Jurkat, Clone E6-1 (cell line): ENCODE results near the gene SAMD4A.

Experiments used
- DNase-seq: peaks from one replicate; pipeline ENCODE4 v3.0.0-alpha.2; 2011; ENCODE audit warnings: low read depth, low spot score
- H3K4me3 ChIP-seq: 2 replicates; pipeline ENCODE4 v1.5.1; 2011; ENCODE audit warnings: mild to moderate bottlenecking, low read length, control low read depth, moderate library complexity

SAMD4A gene

DNA sequence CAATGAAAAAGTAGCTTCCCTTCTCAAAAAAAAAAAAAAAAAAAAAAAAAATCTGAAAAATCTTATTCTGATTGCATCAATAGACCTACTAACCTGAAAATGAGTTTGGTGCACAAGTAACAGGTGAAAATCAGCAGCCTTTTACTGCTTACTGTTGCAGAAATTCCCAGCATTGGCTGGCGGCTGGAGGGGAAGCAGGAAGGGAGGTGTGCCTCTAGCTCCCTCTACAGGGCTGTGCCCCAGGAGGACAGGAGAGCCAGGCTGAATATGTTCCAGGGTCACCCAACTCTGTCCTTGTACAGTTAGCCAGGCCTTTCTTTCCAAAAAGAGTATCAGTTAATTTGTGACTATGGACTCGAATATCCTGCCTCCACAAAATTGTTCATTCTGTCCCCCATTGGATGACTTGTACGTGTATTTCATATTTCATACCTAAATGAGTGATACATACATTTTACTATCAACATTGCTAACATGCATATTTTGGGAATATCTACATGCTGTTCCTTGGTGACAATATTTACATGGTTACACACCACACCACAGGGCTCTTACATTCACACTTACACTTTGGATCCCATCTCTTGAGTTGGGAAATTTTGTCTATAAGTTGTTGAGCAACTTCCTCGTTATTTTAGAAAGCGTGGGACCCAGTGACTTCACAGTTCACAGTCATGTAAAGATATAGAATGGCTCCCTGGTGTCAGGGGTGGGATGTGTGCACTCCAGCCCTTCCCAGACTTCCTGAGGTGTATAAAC, 124.8 kb downstream of the SAMD4A start:
- H3K4me3 ChIP-seq = no peak overlapping the region
- no peak for DNase-seq

DNA sequence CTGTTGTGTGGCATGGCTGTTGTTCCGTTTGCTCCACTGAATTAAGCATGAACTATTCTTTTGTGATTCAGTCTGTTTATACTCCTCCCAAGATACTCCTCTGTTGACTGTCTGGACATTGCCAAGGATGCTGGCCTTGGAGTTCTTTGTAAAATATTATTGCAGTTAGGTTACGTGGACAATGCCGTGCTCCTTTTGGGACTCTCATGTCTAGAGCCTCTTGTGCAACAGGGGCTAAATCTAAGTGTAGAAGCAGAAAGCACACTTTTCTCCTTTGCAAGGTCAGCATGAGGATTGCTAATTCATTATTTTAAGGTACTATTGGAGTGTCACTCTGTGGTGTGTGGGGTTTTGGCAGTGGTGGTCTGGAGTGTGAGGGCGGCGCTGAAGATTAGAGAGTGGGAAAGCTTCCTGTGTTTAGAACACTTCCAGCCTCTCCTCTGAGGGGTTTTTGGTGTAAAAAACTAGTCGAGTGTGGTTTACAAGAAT, 125.4 kb downstream of the SAMD4A start:
- H3K4me3 ChIP-seq = no peak overlapping the region
- DNase-seq = no peak

DNA sequence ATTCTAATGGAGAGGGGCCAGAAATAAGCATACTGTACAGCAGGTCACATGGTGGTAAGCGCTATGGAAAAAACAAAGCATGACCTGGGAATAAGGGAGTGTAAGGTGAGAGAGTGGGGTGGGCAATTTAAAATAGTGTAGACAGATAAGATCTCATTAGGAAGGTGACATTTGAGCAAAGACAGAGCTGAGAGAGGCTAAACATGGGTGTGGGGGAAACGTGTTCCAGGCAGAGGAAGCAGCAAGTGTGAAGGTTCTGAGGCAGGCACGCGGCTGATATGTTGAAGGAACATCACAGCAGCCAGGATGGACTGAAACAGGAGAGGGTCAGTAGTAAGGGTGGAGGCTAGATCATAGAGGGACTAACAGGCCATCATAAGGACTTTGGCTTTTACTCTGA, 126.8 kb downstream of the SAMD4A start:
- DNase-seq = no peak
- no peak overlapping the region for H3K4me3 ChIP-seq

DNA sequence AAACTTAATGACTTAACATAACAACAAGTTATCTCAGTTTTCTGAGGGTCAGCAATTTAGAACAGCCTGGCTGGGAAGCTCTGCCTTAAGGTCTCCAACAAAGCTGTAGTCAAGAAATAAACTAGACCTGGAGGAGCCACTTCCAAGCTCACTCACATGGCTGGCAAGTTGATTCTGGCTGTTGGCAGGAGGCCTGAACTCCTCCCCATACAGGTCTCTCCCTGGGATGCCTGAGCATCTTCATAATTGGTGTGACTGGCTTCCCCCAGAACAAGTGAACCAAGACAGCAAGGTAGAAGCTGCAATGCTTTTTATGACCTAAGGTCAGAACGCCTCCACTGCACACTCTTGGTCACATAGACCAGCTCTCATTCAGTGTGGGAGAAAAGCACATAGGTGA, 128.3 kb downstream of the SAMD4A start:
- DNase-seq = no peak
- no peak overlapping the region for H3K4me3 ChIP-seq

DNA sequence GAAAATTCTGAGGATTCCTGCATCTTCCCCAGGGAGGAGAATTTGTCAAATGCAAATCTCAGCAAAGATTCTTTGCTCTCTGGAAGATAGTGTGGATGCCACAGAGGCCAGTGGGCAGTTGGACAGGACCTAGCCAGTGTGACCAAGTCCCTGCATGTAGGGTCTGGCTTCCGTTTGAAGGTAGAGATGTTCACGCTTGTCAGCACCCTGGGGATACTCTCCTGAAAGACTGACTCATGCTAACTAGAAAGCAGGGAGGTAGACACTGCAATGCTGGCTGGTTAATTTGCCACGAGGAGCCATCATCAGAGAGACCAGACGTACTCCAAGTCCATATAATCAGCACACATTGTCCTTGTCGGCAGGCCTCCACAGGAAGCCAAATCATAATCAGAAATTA, 130.1 kb downstream of the SAMD4A start:
- no peak for DNase-seq

DNA sequence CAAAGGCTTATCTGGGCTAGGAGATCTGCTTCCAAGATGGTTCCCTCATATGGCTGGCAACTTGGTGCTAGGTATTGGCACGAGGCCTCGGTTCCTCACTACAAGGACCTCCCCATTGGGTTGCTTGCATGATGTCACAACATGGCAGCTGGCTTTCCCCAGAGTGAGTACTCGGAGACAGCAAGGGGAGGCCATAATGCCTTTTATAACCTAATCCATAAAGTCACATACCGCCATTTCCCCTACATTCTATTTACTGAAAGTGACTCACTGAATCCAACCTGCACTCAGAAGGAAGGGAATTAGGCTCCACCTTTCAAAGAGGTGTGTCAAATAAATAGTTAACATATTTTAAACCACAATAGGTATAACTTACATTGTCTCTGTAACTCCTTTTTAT, 130.9 kb downstream of the SAMD4A start:
- H3K4me3 ChIP-seq = no peak overlapping the region
- DNase-seq = no peak

More for the DNA sequence above, 130.1 kb downstream of the SAMD4A start:
- no peak overlapping the region for H3K4me3 ChIP-seq

DNA sequence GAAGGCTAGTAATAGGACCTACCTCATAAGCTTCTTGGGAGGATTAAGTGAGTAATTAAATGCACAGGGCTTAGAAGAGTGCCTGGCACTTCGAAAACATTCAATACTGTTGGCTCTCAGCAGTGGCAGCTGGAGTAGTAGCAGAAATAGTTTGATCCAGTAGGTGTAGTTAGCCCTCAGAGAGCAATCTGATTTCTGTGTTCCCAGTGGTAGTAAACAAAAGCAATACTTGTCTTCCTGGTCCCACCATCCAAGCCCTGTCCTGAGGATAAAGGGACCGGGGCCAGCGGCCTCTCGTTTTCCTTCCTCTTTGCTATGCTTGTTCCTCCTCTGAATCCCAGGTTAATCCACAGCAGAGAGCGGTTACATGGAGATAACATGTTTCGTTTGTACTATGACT, 131.6 kb downstream of the SAMD4A start:
- DNase-seq = no peak

DNA sequence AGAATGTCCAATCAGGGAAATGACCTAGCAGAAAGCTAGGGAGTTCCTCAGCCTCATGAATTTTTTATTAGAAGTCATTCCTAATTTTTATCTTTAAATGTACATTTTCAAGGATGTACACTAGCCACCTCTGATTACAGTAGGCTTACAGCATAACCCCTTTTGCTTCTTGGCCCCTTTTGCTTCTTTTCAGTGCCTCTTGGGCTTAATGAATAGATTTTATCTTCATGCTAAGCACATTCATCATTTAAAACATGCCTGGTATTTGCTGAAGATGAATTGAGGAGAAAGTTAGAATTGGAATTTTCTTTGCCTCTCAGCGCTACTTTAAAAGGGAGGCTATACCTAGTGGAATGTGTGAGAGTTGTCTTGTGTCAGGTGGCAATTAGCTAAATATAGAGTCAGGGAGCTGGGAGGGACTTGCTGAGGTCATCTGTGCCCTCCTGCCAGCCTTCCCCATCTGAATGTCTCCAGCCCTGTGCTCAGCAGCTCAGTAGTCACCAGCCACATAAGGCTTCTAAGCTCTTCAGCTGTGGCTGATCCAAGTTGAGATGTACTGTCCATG, 132.1 kb downstream of the SAMD4A start:
- H3K4me3 ChIP-seq = no peak overlapping the region

More for the DNA sequence above, 131.6 kb downstream of the SAMD4A start:
- no peak overlapping the region for H3K4me3 ChIP-seq

DNA sequence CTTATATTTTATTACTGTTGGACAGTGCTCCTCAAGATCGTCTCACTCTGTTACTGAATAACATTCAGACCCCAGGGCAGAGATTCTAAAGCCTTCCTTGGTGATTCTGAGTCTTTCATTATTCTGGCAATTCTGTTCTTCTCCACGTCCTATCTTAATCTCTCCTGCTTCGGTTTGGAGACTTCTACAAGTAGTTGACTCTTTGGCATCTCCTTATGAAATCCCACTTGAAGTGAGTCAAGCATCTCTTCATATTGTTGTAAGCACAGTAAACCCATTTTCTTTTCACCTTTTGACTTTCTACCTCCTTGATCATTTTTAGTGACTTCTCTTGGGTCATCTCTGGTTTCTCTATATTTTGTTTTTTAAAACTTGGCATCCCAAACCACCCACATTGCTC, 132.8 kb downstream of the SAMD4A start:
- no peak overlapping the region for H3K4me3 ChIP-seq
- no peak for DNase-seq

More for the DNA sequence above, 132.1 kb downstream of the SAMD4A start:
- no peak for DNase-seq

DNA sequence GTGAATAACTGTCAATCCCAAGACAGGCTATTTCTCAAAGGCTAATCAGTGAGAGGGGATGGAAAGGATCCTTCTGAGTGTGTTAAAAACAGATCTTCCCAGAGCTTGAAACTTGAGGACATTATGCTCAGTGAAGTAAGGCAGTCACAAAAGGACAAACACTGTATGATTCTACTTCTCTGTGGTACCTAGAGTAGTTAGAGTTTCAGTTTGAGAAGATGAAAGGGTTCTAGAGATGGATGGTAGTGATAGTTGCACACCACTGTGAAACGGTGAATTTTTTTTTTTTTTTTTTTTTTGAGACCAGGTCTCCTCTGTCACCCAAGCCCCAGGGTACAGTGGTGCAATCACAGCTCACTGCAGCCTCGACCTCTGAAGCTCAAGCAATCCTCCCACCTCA, 133.8 kb downstream of the SAMD4A start:
- DNase-seq = no peak

DNA sequence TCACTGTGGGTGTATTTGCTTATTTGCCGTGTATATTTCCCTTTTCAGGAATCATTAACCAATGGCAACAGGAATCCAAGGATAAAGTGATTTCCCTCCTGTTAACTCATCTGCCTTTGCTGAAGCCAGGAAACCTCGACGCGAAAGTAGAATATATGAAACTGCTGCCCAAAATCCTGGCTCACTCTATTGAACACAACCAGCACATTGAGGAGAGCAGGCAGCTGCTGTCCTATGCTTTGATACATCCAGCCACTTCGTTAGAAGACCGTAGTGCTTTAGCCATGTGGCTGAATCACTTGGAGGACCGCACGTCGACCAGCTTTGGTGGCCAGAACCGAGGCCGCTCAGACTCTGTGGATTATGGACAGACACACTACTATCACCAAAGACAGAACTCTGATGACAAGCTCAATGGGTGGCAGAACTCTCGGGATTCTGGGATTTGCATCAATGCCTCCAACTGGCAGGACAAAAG, 135.1 kb downstream of the SAMD4A start:
- H3K4me3 ChIP-seq = no peak overlapping the region
- no peak for DNase-seq

More for the DNA sequence above, 133.8 kb downstream of the SAMD4A start:
- no peak overlapping the region for H3K4me3 ChIP-seq

DNA sequence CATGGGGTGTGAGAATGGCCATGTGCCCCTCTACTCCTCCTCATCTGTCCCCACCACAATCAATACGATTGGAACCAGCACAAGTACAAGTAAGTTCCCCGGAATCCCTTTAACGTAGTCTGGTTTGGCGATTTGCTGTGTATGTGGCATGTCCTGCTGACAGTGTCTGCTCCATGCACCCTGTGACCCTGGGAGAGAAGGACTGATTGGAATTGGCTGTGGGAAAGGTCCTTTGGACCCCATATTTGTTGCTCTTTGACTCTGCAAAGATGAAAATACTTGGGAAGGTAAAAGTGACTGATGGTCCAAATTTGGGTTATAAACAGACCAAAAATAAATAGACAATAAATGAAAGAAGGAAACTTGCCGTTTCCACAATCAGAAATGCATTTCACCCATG, 135.6 kb downstream of the SAMD4A start:
- DNase-seq = no peak

DNA sequence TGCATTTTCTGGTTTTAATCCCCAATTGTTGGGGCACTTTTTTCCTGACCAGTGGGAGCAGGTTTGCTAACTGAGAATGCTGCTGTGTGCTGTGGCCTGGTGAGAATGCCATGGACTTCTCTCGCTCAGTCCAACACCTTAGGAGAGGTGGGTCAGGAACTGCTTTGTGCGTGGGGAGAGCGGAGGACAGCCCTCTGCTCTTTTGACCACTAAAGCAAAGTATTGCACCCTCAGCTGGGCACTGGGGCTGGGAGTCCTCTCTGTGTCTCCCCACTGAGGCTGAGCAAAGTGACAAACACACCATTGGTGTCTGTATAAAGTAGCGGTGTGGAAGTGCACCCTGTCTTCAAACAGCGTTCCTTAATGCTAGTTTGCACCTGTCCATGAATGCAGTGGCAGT, 136.2 kb downstream of the SAMD4A start:
- no peak overlapping the region for H3K4me3 ChIP-seq
- no peak for DNase-seq

More for the DNA sequence above, 135.6 kb downstream of the SAMD4A start:
- no peak overlapping the region for H3K4me3 ChIP-seq

DNA sequence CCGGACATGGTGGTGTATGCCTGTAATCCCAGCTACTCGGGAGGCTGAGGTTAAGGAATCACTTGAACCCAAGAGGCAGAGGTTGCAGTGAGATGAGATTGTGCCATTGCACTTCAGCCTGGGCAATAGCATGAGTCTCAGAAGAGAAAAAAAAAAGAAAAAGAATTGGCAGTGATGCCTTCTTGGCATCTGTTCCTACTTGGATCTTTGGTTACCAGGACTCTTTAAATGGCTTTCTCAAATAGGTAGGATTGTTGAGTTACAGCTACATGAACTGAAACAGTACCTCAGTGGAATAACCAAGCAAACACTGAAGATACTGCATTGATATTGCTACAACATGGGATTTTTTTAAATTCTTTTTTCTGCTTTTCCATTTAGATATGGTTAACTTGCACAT, 136.8 kb downstream of the SAMD4A start:
- DNase-seq = no peak
- H3K4me3 ChIP-seq = no peak overlapping the region

DNA sequence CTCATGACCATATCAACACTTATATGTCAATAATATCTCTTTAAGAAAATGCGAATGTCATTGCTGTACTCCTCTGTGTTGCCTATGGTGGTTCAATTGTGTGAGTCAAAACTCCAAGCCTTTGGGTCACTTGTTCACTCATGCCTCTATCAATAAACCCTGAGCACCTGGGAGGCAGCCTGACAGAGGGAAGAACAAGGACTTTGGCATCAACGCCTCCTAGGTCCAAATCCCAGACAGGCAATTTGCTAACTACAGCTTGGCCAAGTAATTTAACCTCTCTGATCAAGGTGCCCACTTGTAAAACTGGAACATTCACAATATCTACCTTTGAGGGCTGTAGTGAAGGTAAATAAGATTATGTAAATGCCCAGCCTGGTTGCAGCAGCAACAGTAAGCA, 137.8 kb downstream of the SAMD4A start:
- DNase-seq = no peak
- H3K4me3 ChIP-seq = no peak overlapping the region

DNA sequence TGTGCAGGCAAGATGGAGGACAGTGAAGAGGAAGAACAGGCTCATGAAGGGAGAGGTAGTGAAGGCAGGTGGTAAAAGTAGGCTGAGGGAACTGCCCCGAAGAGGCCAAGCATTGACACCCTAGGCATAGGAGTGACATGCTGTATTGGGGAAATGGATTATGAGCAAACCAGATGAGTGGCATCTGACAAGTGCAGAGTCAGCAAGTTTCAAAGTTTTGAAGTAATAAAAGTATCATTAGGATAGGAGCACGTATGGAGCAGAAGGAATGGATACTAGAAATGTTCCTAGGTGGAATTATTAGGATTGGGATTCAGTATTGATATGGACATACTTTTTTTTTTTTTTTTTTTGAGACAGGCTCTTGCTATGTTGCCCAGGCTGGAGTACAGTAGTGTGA, 139.8 kb downstream of the SAMD4A start:
- no peak for DNase-seq
- no peak overlapping the region for H3K4me3 ChIP-seq

DNA sequence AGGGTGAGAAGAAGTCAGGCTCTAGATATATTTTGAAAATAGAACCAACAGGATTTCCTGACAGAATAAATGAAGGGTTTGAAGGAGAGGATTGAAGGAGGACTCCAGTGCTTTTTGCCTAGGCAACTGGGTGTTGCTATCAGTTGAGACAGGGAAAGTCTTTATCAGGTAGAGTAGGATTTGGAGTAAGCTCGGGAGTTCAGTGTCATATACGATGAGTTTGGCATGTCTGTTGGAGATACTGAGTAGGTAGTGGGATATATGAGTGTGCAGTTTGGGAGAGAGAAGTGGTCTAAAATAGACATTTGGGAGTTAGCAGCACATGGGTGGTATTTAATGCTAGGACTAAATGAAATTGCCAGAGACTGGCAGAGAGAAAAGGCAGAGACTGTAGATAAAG, 141.2 kb downstream of the SAMD4A start:
- H3K4me3 ChIP-seq = no peak overlapping the region
- no peak for DNase-seq

DNA sequence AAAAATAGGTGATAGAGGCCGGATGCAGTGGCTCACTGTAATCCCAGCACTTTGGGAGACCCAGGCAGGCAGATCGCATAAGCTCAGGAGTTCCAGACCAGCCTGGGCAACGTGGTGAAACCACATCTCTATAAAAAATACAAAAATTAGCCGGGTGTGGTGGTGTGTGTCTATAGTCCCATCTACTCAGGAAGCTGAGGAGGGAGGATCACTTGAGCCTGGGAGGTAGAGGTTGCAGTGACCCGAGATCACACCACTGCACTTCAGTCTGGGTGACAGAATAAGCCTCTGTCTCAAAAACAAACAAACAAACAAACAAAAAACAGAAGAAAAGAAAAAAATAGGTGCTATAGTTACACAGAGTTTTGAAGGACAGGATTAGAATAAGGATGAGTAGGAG, 142.1 kb downstream of the SAMD4A start:
- DNase-seq = no peak
- H3K4me3 ChIP-seq = no peak overlapping the region

DNA sequence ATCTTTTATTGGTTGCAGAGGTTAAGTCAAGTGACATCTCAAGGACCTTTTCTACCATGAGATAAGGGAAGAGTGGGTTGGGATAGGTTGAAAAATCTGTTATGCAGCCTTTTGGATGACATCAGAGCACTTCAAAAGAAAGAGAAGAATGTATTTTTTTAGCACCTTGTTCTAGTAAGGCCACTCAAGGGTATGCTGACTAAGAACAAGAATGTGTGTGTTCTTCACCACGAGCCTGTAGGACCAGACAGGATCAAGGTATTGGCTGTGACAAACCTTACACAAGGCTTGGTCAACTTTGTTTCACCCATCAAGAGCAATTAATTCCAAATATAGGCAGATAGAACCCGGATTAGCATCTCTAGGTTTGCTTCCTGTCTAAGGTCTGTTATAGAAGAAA, 142.5 kb downstream of the SAMD4A start:
- H3K4me3 ChIP-seq = no peak overlapping the region
- no peak for DNase-seq

DNA sequence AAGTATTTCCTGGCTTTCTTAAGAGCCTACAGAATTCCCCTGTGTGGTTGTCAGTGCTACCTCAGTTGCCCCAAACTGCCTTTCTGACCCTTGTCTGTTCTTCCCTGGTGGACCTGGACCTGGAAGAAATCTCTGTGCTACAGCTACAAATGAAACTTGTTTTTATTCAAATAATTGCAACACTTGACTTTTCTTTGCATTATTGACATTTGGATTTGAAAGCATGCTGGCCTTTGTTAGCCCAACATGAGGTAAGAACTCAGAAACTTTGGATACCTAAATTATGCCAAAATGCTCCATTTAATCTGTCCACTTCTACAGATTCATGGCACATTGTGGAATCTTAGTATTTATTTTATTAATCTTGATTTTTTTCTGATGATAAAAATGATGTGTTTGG, 142.9 kb downstream of the SAMD4A start:
- no peak overlapping the region for H3K4me3 ChIP-seq
- no peak for DNase-seq

DNA sequence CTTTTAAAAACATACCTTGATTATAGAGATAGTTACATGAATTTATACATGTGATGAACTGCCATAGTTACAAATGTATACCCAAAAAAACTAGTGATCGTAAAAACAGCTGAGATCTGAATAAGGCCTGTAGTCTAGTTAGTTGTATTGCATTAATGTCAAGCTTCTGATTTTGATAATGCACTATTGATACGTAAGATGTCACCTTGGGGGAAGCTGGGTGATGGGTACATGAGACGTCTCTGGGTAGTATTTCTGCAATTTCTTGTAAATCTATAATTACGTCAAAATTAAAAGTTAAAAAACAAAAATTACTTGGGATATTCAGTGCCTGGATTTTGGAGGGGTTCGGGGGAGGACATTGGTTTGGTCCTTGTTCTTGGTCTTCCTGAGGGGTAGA, 144.4 kb downstream of the SAMD4A start:
- no peak overlapping the region for H3K4me3 ChIP-seq
- no peak for DNase-seq
